ENCODE measurements around the gene RGL2.

The RGL2 gene

GRCh38 chr6:33317419-33317668 is 18.6 kb upstream of the RGL2 start:
- DNase-seq (ENCODE audit: low read depth in 2 of 2), result no peak

GRCh38 chr6:33316603-33317418 is 18.1 kb upstream of the RGL2 start:
- no peak for DNase-seq (ENCODE audit: low read depth in 2 of 2)

- no peak for DNase-seq (ENCODE audit: low read depth in 2 of 2)
Observed at GRCh38 chr6:33315793-33316602, 17.3 kb upstream of the RGL2 start.

DNA sequence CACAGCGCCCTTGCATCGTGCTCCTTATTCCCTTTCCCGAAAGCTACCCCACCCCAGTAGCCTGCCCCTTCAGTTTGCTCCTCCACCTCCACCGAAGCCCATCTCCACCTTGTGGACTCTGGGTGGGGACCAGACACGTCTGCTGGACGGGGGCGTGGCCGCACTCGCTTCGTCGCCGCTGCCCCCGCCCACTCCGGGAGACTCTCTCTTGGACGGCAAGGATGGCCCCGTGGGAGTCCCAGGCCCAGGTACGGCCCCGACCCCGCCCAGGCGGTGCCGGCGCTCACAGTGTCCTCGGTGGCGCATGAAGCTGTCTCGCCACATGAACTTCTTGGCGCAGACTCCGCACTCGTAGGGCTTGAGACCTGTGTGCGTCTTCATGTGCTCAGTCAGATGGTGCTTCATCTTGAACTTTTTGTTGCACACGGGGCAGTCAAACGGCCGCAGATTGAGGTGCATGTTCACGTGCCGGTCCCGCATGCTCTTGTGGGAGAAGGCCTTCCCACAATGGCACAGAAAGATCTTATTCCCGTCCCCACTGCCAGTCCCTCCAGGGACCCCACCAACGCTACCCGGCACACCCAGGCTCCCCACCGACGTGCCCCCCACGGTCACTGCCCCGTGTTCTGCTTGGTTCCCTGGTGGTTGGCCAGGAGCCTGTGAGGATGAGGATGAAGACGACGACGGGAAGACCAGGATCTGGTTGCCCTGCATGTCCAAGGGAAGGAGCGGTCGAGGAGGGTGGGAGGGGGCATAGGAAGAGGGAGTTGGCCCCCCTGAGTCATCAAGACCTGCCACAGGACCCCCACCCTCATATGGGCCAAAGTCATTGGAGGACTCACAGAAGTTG is 16.4 kb upstream of the RGL2 start:
- no peak for DNase-seq (ENCODE audit: low read depth in 2 of 2)

- peak; percentile 53 for DNase-seq (ENCODE audit: low read depth in 2 of 2)
Observed at GRCh38 chr6:33314515-33314942, 15.8 kb upstream of the RGL2 start.

DNA sequence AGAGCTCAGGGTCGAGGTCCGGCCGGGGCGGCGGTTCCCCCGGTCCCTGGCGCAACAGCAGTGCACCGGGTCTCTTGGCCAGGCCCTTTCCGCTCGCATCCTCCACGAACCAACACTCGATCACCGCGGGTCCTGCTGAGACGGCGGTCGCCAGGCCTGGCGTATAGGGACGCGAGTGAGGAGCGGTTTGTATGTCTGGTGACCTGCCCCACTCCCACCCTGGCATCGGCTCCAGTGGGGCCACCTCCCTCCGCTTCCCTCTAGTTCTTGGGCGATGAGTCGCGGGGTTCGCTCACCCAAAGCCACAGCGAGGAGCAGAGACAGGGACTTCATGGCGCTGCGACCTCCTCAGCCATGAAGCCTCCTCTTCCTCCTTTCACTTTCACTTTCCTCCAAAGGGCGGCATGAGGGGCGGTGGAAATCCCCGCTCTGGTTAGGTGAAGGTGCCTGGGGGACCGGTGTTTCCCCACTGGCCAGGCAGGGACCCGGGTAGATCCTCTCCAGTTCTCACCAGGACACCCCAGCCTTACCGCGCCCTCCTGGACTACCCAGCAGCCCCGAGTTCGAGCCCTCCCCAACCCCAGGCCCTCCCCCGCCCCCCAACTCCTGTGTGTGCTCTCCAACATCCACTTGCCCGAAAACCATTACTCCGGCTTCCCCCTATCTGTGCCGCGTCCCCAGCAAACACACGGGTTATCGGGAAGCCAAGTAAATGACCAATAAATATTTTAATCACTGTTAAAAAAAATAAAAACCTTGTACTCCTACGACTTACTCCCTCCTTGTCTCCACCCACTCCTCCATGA is 15.2 kb upstream of the RGL2 start, which contains the start of gene TAPBP:
Gene TAPBP (minus strand): TSS at position 370 of the 806 bp plus-strand sequence. CDS start 37 bp downstream, at position 333.
- peak; percentile 74 for DNase-seq (ENCODE audit: low read depth in 2 of 2)

- DNase-seq (ENCODE audit: low read depth in 2 of 2), result peak; percentile 46 to 47
Observed at GRCh38 chr6:33313105-33313708, 14.5 kb upstream of the RGL2 start.

GRCh38 chr6:33312361-33313104 is 13.8 kb upstream of the RGL2 start:
- peak; percentile 67 to 75 for DNase-seq (ENCODE audit: low read depth in 2 of 2)

DNA sequence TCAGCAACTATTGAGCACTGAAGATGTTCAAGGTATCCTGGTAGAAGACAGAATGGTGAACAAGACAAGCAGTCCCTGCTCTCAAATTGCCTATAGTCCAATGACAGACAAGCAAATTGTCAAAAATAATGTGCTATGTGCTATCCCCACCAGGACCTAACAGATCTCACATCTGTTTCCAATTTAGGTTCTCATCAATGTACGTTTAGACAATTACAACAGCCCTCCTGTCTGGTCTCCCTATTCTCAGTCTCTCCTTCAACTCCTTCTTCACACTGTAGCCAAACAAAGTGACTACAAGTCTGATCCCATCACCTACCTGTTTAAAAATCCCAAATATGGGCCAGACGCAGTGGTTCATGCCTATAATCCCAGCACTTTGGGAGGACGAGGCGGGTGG is 7.6 kb upstream of the RGL2 start:
- DNase-seq (ENCODE audit: low read depth in 2 of 2), result no peak

GRCh38 chr6:33305052-33305451 is 6.3 kb upstream of the RGL2 start:
- no peak for DNase-seq (ENCODE audit: low read depth in 2 of 2)

DNA sequence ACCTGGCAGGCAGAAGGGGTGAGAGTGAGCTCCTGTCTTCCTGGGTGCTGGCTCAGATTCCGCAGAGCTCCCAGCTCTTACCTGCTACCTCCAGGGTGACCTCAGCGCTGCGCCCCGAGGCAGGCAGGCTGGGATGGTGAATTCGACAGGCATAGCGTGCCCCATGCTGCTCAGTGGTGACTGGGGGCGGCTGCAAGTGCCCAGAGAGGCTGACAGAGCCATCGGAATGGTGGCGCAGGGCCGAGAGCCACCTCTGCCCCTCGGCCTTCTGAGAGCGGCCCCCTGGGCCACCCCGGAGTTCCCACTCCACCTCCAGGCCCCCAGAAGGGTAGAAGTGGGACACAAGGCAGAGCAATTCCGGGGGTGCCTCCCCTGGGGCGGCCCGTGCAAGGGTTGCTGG is 5.5 kb upstream of the RGL2 start:
- no peak for DNase-seq (ENCODE audit: low read depth in 2 of 2)

DNA sequence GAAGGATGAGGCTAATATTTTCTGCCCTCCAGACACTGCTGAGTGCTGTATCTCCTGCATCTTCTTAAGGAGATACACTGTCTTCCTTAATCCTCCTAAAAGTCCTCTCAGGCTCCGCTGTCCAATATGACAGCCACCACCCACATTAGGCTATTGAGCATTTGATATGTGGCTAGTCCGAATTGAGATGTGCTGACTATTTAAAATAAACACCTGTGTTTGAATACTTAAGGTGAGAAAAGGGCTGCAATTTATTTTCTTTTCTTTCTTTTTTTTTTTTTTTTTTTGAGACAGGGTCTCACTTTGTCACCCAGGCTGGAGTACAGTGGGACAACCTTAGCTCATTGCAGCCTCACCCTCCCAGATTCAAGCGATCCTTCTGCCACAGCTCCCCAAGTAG is 3.1 kb upstream of the RGL2 start:
- DNase-seq (ENCODE audit: low read depth in 2 of 2), result no peak

GRCh38 chr6:33299237-33299944 is 649 bp upstream of the RGL2 start:
- peak; percentile 90 to 93 for DNase-seq (ENCODE audit: low read depth in 2 of 2)

DNA sequence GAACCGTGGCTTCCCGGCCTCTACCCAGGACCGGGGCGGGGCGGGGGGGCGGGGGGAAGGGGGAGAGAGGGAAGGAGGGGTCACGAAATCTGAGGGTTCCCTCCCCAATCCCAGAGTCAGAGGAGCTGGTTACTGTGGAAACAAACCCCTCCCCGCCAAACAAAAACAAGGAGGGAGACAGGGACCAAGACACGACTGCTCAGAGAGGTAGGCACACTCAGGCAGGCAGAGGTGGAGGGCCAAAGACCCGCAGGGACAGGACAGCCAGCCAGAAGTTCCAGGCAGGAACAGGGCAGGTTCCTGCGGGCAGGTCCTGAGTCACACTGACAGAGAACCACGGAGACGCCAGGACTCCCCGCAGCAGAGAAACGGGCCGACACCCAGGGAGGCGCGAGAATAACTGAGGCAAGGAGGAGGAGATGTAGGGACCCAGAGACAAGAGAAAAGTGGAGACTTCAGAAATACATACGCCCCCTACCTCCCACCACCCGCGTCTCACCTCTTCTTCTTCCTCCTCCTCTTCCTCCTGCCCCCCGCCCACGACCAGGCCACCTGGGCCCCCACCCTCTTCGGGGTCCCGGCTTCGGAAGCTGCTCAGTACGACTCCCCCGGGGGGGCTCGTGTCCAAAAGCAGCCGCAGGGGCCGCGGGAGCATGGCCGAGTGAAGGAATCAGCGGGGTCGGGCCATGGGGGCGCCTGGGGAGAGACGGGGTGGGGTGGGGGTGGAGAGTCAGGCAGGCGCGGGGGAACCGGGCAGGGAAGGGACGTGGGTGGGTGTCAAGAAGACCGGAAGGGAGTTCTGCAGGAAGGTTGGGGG is 578 bp downstream of the RGL2 start:
- peak; percentile 24 to 33 for DNase-seq (ENCODE audit: low read depth in 2 of 2)

- no peak for DNase-seq (ENCODE audit: low read depth in 2 of 2)
Observed at GRCh38 chr6:33297406-33297955, 1.3 kb downstream of the RGL2 start.

- DNase-seq (ENCODE audit: low read depth in 2 of 2), result no peak
Observed at GRCh38 chr6:33296797-33297405, 1.8 kb downstream of the RGL2 start.

- no peak for DNase-seq (ENCODE audit: low read depth in 2 of 2)
Observed at GRCh38 chr6:33295621-33296369, 2.9 kb downstream of the RGL2 start.
